IMR-90 (cell line): ENCODE data around the gene AOX1. TPM values are rescaled to one million over a fixed set of nuclear protein-coding genes. Genes with fewer than 3 reads are reported as not detected.

Source experiments
- ATAC-seq: fragments of 200-7000 bp; cut with Tn5 transposase; 2 replicates; pipeline ENCODE4 v1.9.1; 2020; ENCODE audit warnings: low read depth, mild to moderate bottlenecking, moderate library complexity
- BruUV-seq: library from RNA; stranded (reverse); fragments of 400-500 nt; replicated peaks from 2 replicates; lab custom pipeline; 2021; lab: Mats Ljungman, UMichigan
- CTCF ChIA-PET: fragments of 300-600 bp; formaldehyde crosslinking; extraction: SDS; loops from one replicate; lab custom pipeline; 2021; ENCODE audit warnings: antibody characterized with exemption; lab: Yijun Ruan, JAX
- POLR2A ChIA-PET: fragments of 300-600 bp; sonication (Branson Sonifier 250); formaldehyde crosslinking; loops from one replicate; lab custom pipeline; 2022; ENCODE audit warnings: antibody characterized with exemption; ENCODE audit not compliant: unreplicated experiment; lab: Charles Lee
- DNase-seq: peaks from one replicate; pipeline ENCODE4 v3.0.0; 2013
- H2AFZ ChIP-seq: replicated peaks from 2 replicates; pipeline ENCODE3; 2013; ENCODE audit warnings: low read length, mild to moderate bottlenecking; ENCODE audit not compliant: poor library complexity
- H2AK5ac ChIP-seq: 2 replicates; pipeline ENCODE4 v1.6.1; 2013; ENCODE audit warnings: low read depth, low read length, inconsistent platforms
- H2AK9ac ChIP-seq: replicated peaks from 2 replicates; pipeline ENCODE3; 2013; ENCODE audit warnings: mild to moderate bottlenecking, low read depth, low read length, moderate library complexity; ENCODE audit not compliant: poor library complexity
- H2BK120ac ChIP-seq: 2 replicates; pipeline ENCODE4 v1.6.1; 2013; ENCODE audit warnings: low read depth, low read length, inconsistent platforms
- H2BK15ac ChIP-seq: 3 replicates; pipeline ENCODE4 v1.6.1; 2013; ENCODE audit warnings: low read depth, low read length, inconsistent platforms
- H2BK20ac ChIP-seq: 2 replicates; pipeline ENCODE4 v1.6.1; 2013; ENCODE audit warnings: low read depth, mild to moderate bottlenecking, inconsistent platforms, low read length, moderate library complexity
- H2BK5ac ChIP-seq: 2 replicates; pipeline ENCODE4 v1.6.1; 2013; ENCODE audit warnings: mild to moderate bottlenecking, low read depth, low read length, inconsistent platforms; ENCODE audit not compliant: poor library complexity, severe bottlenecking
- H3K14ac ChIP-seq: replicated peaks from 2 replicates; pipeline ENCODE4 v1.6.1; 2013; ENCODE audit warnings: low read depth, low read length, inconsistent platforms
- H3K18ac ChIP-seq: 2 replicates; pipeline ENCODE4 v1.6.1; 2013; ENCODE audit warnings: low read depth, low read length, control low read depth
- H3K23ac ChIP-seq: 2 replicates; pipeline ENCODE4 v1.6.1; 2013; ENCODE audit warnings: low read depth, low read length, inconsistent platforms
- H3K27ac ChIP-seq: 2 replicates; pipeline ENCODE4 v1.5.1; 2013; ENCODE audit warnings: mild to moderate bottlenecking, control low read depth, low read length; ENCODE audit not compliant: insufficient read depth
- H3K27me3 ChIP-seq: 2 replicates; pipeline ENCODE4 v1.6.1; 2013; ENCODE audit warnings: low read length; ENCODE audit not compliant: control insufficient read depth, insufficient read depth
- H3K36me3 ChIP-seq: 2 replicates; pipeline ENCODE4 v1.6.1; 2013; ENCODE audit warnings: low read length, mixed read lengths; ENCODE audit not compliant: control insufficient read depth, insufficient read depth
- H3K4ac ChIP-seq: 2 replicates; pipeline ENCODE4 v1.6.1; 2013; ENCODE audit warnings: low read depth, low read length, inconsistent platforms
- H3K4me1 ChIP-seq: 2 replicates; pipeline ENCODE4 v1.6.1; 2013; ENCODE audit warnings: low read length, mixed read lengths; ENCODE audit not compliant: control insufficient read depth, insufficient read depth
- H3K4me2 ChIP-seq: 2 replicates; pipeline ENCODE4 v1.6.1; 2013; ENCODE audit warnings: low read depth, mild to moderate bottlenecking, control low read depth, low read length, moderate library complexity
- H3K4me3 ChIP-seq: 2 replicates; pipeline ENCODE4 v1.5.1; 2013; ENCODE audit warnings: low read depth, mild to moderate bottlenecking, control low read depth, low read length, moderate library complexity; ENCODE audit not compliant: insufficient read depth
- H3K56ac ChIP-seq: 2 replicates; pipeline ENCODE4 v1.6.1; 2013; ENCODE audit warnings: low read length, inconsistent platforms; ENCODE audit not compliant: insufficient read depth; ENCODE audit errors: extremely low read depth
- H3K79me1 ChIP-seq, 2 experiments: 2 replicates each; pipeline ENCODE4 v1.6.1; 2013; ENCODE audit warnings: low read length in 2 of 2, inconsistent platforms in 1 of 2, low read depth in 1 of 2
- H3K9ac ChIP-seq: 2 replicates; pipeline ENCODE4 v1.6.1; 2013; ENCODE audit warnings: low read depth, low read length, control low read depth
- H3K9me1 ChIP-seq: 2 replicates; pipeline ENCODE4 v1.6.1; 2013; ENCODE audit warnings: low read length, inconsistent platforms; ENCODE audit not compliant: insufficient read depth
- H3K9me3 ChIP-seq: 2 replicates; pipeline ENCODE4 v1.6.1; 2013; ENCODE audit warnings: low read length; ENCODE audit not compliant: control insufficient read depth, insufficient read depth
- H4K20me1 ChIP-seq: 2 replicates; pipeline ENCODE4 v1.6.1; 2013; ENCODE audit warnings: low read length, inconsistent platforms; ENCODE audit not compliant: insufficient read depth
- H4K5ac ChIP-seq: 2 replicates; pipeline ENCODE4 v1.6.1; 2013; ENCODE audit warnings: mild to moderate bottlenecking, low read depth, low read length, control low read depth
- H4K8ac ChIP-seq, 2 experiments: 2 replicates each; pipeline ENCODE4 v1.6.1; 2013; ENCODE audit warnings: low read depth in 2 of 2, low read length in 2 of 2, control low read depth in 1 of 2, inconsistent platforms in 1 of 2
- H4K91ac ChIP-seq: 2 replicates; pipeline ENCODE4 v1.6.1; 2013; ENCODE audit warnings: low read depth, low read length, inconsistent platforms; ENCODE audit not compliant: insufficient read depth
- BHLHE40 ChIP-seq: fragments of 150-350 bp; IDR thresholded peaks from 2 replicates; pipeline ENCODE4 v1.6.1; 2016; ENCODE audit warnings: mild to moderate bottlenecking, low read depth, low read length
- CEBPB ChIP-seq: IDR thresholded peaks from 2 replicates; pipeline ENCODE4 v1.6.1; 2012; ENCODE audit warnings: low read depth, low read length, improper control_type of control experiment
- CHD1 ChIP-seq: IDR thresholded peaks from 2 replicates; pipeline ENCODE4 v1.6.1; 2012; ENCODE audit warnings: low read depth, low read length, improper control_type of control experiment
- FOS ChIP-seq: fragments of 150-350 bp; IDR thresholded peaks from 2 replicates; pipeline ENCODE4 v1.6.1; 2016; ENCODE audit warnings: low read depth, low read length
- MAFK ChIP-seq: IDR thresholded peaks from 2 replicates; pipeline ENCODE4 v1.6.1; 2012; ENCODE audit warnings: low read depth, low read length, improper control_type of control experiment
- MAZ ChIP-seq: IDR thresholded peaks from 2 replicates; pipeline ENCODE4 v1.6.1; 2012; ENCODE audit warnings: low read depth, mild to moderate bottlenecking, low read length, improper control_type of control experiment, moderate library complexity, borderline replicate concordance
- MXI1 ChIP-seq: IDR thresholded peaks from 2 replicates; pipeline ENCODE4 v1.6.1; 2012; ENCODE audit warnings: low read depth, mild to moderate bottlenecking, low read length, moderate library complexity, borderline replicate concordance
- NFE2L2 ChIP-seq: fragments of 150-350 bp; IDR thresholded peaks from 2 replicates; pipeline ENCODE4 v1.6.1; 2016; ENCODE audit warnings: low read depth, mild to moderate bottlenecking, low read length
- POLR2A ChIP-seq: IDR thresholded peaks from 2 replicates; pipeline ENCODE4 v1.6.1; 2012; ENCODE audit warnings: mild to moderate bottlenecking, low read depth, low read length
- RCOR1 ChIP-seq: IDR thresholded peaks from 2 replicates; pipeline ENCODE4 v1.6.1; 2012; ENCODE audit warnings: mild to moderate bottlenecking, low read length, improper control_type of control experiment; ENCODE audit not compliant: insufficient replicate concordance
- RFX5 ChIP-seq: IDR thresholded peaks from 2 replicates; pipeline ENCODE4 v1.8.0; 2012; ENCODE audit warnings: low read depth, mild to moderate bottlenecking, low read length, moderate library complexity
- SMC3 ChIP-seq: fragments of 150-350 bp; IDR thresholded peaks from 2 replicates; pipeline ENCODE4 v1.6.1; 2016; ENCODE audit warnings: low read depth, mild to moderate bottlenecking, antibody characterized with exemption, low read length, moderate library complexity
- WGBS, 2 experiments: methylation state at CpG; one replicate each; pipeline versions ENCODE4 v1.1.5 to v1.1.7; 2013; ENCODE audit warnings: missing lambda C conversion rate in 2 of 2; ENCODE audit not compliant: insufficient read length in 1 of 2; ENCODE audit errors: extremely low coverage in 2 of 2; 5-methylcytosine and 5-hydroxymethylcytosine counted together
- dilution Hi-C: fragments of 300-500 bp; cut with HindIII; formaldehyde crosslinking; loops from one replicate; pipeline ENCODE4 v1.14.3; 2018; ENCODE audit warnings: low sequenced_read_pairs; ENCODE audit not compliant: unreplicated experiment
- in situ Hi-C: fragments of 300-500 bp; cut with MboI; formaldehyde crosslinking; loops from 3 replicates; pipeline ENCODE4 v1.14.3; 2019; ENCODE audit warnings: low sequenced_read_pairs, inconsistent platforms, mixed read lengths
- intact Hi-C: fragments of 100-400 bp; cut with micrococcal nuclease; formaldehyde crosslinking; loops from 2 replicates; pipeline ENCODE4 v1.10.0; 2022
- polyA plus RNA-seq, 3 experiments: library from polyadenylated mRNA; depleted of rRNA; stranded (reverse); fragments of >200 nt; gene quantifications; 2 replicates each; pipeline ENCODE4 v1.2.3, GENCODE V29; 2012; ENCODE audit warnings: low replicate concordance in 1 of 3
- total RNA-seq: library from RNA; depleted of rRNA; stranded (reverse); fragments of >200 nt; gene quantifications from 2 replicates; pipeline ENCODE4 v1.2.3, GENCODE V29; 2012
- TF ChIP-seq, protein P1 (sequence below): fragments of 150-350 bp; IDR thresholded peaks from 2 replicates; pipeline ENCODE4 v1.6.1; 2016; ENCODE audit warnings: low read depth, mild to moderate bottlenecking, low read length, moderate library complexity, borderline replicate concordance

The AOX1 gene
- total and polyA plus RNA-seq, 2 of the 4 experiments (the other 2 are of a cell fraction), result 21.7 to 59.9 TPM

DNA sequence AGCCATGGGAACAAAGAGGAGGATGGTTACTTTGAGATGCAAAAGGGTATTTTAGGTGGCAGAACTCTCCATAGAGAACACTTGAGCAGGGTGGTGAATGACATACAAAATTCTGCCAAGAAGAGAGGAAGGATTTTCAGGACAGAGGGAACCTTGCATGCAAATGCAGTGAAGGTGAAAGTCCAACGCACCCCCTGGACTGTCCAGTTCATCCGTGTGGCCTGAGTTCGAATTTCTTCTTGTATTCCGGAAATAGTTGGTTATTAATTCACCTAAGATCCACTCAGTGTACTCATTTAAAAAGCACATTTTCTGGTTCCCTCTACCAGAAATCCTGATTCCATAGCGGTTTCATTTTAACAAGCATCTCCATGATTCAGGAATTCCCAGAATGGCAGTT lies 5.5 kb downstream of the AOX1 start:
- dilution Hi-C loops, result no loop called here
- Histone ChIP-seq H3K27me3 (no peaks in the 10 kb centered on the region; the same call in 1 of the 2 replicates), H3K4me1 (no peaks in the 10 kb centered on the region), H4K20me1 (no peaks in the 10 kb centered on the region), H2BK120ac (no peak overlapping the region), H3K4me3 (no peak overlapping the region), H4K91ac (no peak overlapping the region), H3K18ac (no peak overlapping the region), H3K9me1 (0 out of 2 replicates have a peak, but pooled peaks cover 3% of the 10 kb centered on the region), H3K27ac (no peak overlapping the region), H2BK20ac (no peak overlapping the region), H3K56ac (no peak overlapping the region), H2BK5ac (no peak overlapping the region), H3K79me1 (no peaks in the 10 kb centered on the region), H3K36me3 (no peaks in the 10 kb centered on the region), H3K14ac (no peak overlapping the region), H2AK9ac (no peak overlapping the region), H2AFZ (no peak overlapping the region), H3K4ac (no peak overlapping the region), H3K9ac (no peak overlapping the region), H3K9me3 (peaks cover 3% of the 10 kb centered on the region; the same call in 1 of the 2 replicates), H4K5ac (no peak overlapping the region), H3K4me2 (no peak overlapping the region), H4K8ac (no peak overlapping the region), H3K23ac (no peak overlapping the region), H2BK15ac (no peak overlapping the region), H2AK5ac (no peak overlapping the region)
- ATAC-seq (no peak), DNase-seq (no peak)
- intact Hi-C loops, result no loop called here
- 100% methylated on average over 1 of the region's 5 CpGs; no CpG with 5 or more reads in 1 of the 2 experiments for WGBS, 2 experiments
- BruUV-seq, result no TSS peak
- TF ChIP-seq CHD1, result no peak
- no peak for TF ChIP-seq MAZ
- TF ChIP-seq FOS, result no peak
- TF ChIP-seq, protein P1, sequence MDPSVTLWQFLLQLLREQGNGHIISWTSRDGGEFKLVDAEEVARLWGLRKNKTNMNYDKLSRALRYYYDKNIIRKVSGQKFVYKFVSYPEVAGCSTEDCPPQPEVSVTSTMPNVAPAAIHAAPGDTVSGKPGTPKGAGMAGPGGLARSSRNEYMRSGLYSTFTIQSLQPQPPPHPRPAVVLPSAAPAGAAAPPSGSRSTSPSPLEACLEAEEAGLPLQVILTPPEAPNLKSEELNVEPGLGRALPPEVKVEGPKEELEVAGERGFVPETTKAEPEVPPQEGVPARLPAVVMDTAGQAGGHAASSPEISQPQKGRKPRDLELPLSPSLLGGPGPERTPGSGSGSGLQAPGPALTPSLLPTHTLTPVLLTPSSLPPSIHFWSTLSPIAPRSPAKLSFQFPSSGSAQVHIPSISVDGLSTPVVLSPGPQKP, result no peak
- TF ChIP-seq POLR2A, result no peak
- TF ChIP-seq MXI1, result no peak
- TF ChIP-seq MAFK, result no peak
- no peak for TF ChIP-seq SMC3
- no peak for TF ChIP-seq BHLHE40
- no peak for TF ChIP-seq RCOR1
- no peak for TF ChIP-seq RFX5
- TF ChIP-seq NFE2L2, result no peak
- no peak for TF ChIP-seq CEBPB
- POLR2A ChIA-PET, result no interaction called here
- CTCF ChIA-PET, result no interaction called here
- in situ Hi-C loops, result no loop called here
